SH-SY5Y (cell line): Measurements from ENCODE around the gene EHBP1.

Source experiments
- GATA2 ChIP-seq: IDR thresholded peaks from 2 replicates; pipeline ENCODE4 v1.6.1; 2011; ENCODE audit warnings: mild to moderate bottlenecking, low read depth, low read length
- GATA3 ChIP-seq: IDR thresholded peaks from 2 replicates; pipeline ENCODE4 v1.6.1; 2011; ENCODE audit warnings: low read depth, mild to moderate bottlenecking, low read length, moderate library complexity

DNA sequence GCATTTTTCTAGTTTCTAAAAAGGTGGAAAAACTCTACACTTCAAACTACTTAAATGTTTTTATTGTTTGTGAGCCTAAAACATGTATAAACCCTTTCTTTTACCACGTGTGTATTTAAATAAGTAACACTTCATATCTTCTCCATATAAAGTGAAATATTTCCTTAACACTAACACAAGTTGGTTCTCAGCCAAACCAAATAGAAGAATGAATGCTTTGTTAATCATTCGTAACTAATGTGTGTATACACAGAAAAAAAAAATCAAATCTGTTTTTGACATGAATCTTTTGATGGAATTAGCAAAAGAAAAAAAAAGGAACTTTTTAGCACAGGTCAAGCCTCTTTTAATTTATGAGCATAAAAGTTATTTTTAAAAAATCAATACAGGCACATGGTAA lies 89.3 kb downstream of the EHBP1 start:
- TF ChIP-seq GATA2, result no peak
- no peak for TF ChIP-seq GATA3
